H1 (cell line): ENCODE measurements around the gene ARMH4. TPM values are rescaled to one million over a fixed set of nuclear protein-coding genes. Genes with fewer than 3 reads are reported as not detected.

Experiments
- CTCF ChIA-PET: fragments of 300-600 bp; sonication (Branson Sonifier 250); formaldehyde crosslinking; loops from one replicate; lab custom pipeline; 2021; ENCODE audit not compliant: partially characterized antibody; lab: Charles Lee
- POLR2A ChIA-PET: fragments of 300-600 bp; sonication (Branson Sonifier 250); formaldehyde crosslinking; loops from one replicate; lab custom pipeline; 2021; ENCODE audit warnings: inconsistent platforms; ENCODE audit not compliant: partially characterized antibody; lab: Charles Lee
- DNase-seq, 2 experiments: peaks; one replicate each; pipeline versions ENCODE4 v3.0.0 to v3.0.0-alpha.2; 2010 to 2022; ENCODE audit warnings: low spot score in 2 of 2, low read depth in 1 of 2, mixed read lengths in 1 of 2
- FAIRE-seq: peaks from 2 replicates; lab custom pipeline; 2011; peaks lifted over from hg19 to GRCh38; lab: Jason Lieb, UNC
- H2AFZ ChIP-seq: 2 replicates; pipeline ENCODE4 v1.8.1; 2012; ENCODE audit warnings: low read length, inconsistent platforms
- H2AK5ac ChIP-seq: 2 replicates; pipeline ENCODE4 v1.6.1; 2013; ENCODE audit warnings: low read depth, low read length
- H2BK120ac ChIP-seq: replicated peaks from 2 replicates; pipeline ENCODE3; 2013; ENCODE audit warnings: low read depth, low read length, inconsistent platforms
- H2BK12ac ChIP-seq: 2 replicates; pipeline ENCODE4 v1.6.1; 2013; ENCODE audit warnings: low read depth, low read length
- H2BK15ac ChIP-seq: 2 replicates; pipeline ENCODE4 v1.6.1; 2013; ENCODE audit warnings: low read length
- H2BK20ac ChIP-seq: 2 replicates; pipeline ENCODE4 v1.6.1; 2013; ENCODE audit warnings: low read length
- H2BK5ac ChIP-seq: 2 replicates; pipeline ENCODE4 v1.6.1; 2013; ENCODE audit warnings: low read depth, low read length
- H3K14ac ChIP-seq: 2 replicates; pipeline ENCODE4 v1.6.1; 2013; ENCODE audit warnings: inconsistent platforms; ENCODE audit not compliant: insufficient read length
- H3K18ac ChIP-seq: 2 replicates; pipeline ENCODE4 v1.6.1; 2013; ENCODE audit warnings: low read length; ENCODE audit errors: extremely low read depth
- H3K23ac ChIP-seq: 2 replicates; pipeline ENCODE4 v1.6.1; 2013; ENCODE audit warnings: inconsistent platforms; ENCODE audit not compliant: insufficient read length
- H3K23me2 ChIP-seq: 2 replicates; pipeline ENCODE4 v1.6.1; 2013; ENCODE audit warnings: low read depth, low read length
- H3K27ac ChIP-seq: 2 replicates; pipeline ENCODE4 v1.6.1; 2011; ENCODE audit warnings: low read depth, low read length, inconsistent platforms
- H3K27me3 ChIP-seq, 4 experiments: replicated peaks in 1 of 4; 1 replicate in 1 of 4; 2 replicates in 3 of 4; pipeline versions ENCODE4 v1.6.1 to v1.8.1; 2011 to 2013; ENCODE audit warnings: low read length in 3 of 4, mild to moderate bottlenecking in 3 of 4, inconsistent platforms in 2 of 4, mixed read lengths in 2 of 4, moderate library complexity in 1 of 4; ENCODE audit not compliant: control insufficient read depth in 3 of 4, insufficient read depth in 3 of 4; ENCODE audit errors: extremely low read depth in 1 of 4
- H3K36me3 ChIP-seq, 4 experiments: 2 replicates each; pipeline versions ENCODE4 v1.6.1 to v1.8.1; 2011 to 2013; ENCODE audit warnings: mild to moderate bottlenecking in 4 of 4, low read length in 3 of 4, moderate library complexity in 2 of 4, control low read depth in 1 of 4, inconsistent platforms in 1 of 4; ENCODE audit not compliant: insufficient read depth in 4 of 4, control insufficient read depth in 2 of 4
- H3K4ac ChIP-seq: replicated peaks from 2 replicates; pipeline ENCODE3; 2013; ENCODE audit warnings: low read length, low read depth, mixed read lengths, inconsistent platforms; ENCODE audit not compliant: insufficient read length
- H3K4me1 ChIP-seq, 4 experiments: replicated peaks in 1 of 4; 1 replicate in 1 of 4; 2 replicates in 3 of 4; pipeline versions ENCODE4 v1.6.1 to v1.8.1; 2011 to 2013; ENCODE audit warnings: low read length in 3 of 4, inconsistent platforms in 2 of 4, mixed read lengths in 1 of 4; ENCODE audit not compliant: insufficient read depth in 4 of 4, control insufficient read depth in 3 of 4
- H3K4me2 ChIP-seq, 2 experiments: 2 replicates each; pipeline versions ENCODE4 v1.6.1 to v1.8.1; 2011 to 2013; ENCODE audit warnings: low read depth in 2 of 2, low read length in 2 of 2, control low read depth in 1 of 2, inconsistent platforms in 1 of 2, mild to moderate bottlenecking in 1 of 2; ENCODE audit not compliant: insufficient read depth in 1 of 2
- H3K4me3 ChIP-seq, 4 experiments: fragments of 200-600, 300-600 bp in 1 of 4; sonication (generic), shearing (Covaris generic), sonication (Bioruptor Twin) in 1 of 4; 2 replicates each; pipeline versions ENCODE4 v1.5.1 to v1.8.1; 2011 to 2016; ENCODE audit warnings: low read length in 4 of 4, low read depth in 3 of 4, control low read depth in 2 of 4, inconsistent platforms in 2 of 4, mild to moderate bottlenecking in 2 of 4, mixed read lengths in 1 of 4, moderate library complexity in 1 of 4; ENCODE audit not compliant: insufficient read depth in 2 of 4; ENCODE audit errors: extremely low read depth in 1 of 4
- H3K56ac ChIP-seq: replicated peaks from 2 replicates; pipeline ENCODE3; 2013; ENCODE audit warnings: low read depth, mild to moderate bottlenecking, mixed read lengths, low read length, inconsistent platforms; ENCODE audit not compliant: insufficient read length
- H3K79me1 ChIP-seq: 2 replicates; pipeline ENCODE4 v1.6.1; 2013; ENCODE audit warnings: low read depth, low read length, control low read depth
- H3K79me2 ChIP-seq, 2 experiments: 2 replicates each; pipeline versions ENCODE4 v1.6.1 to v1.8.1; 2012 to 2013; ENCODE audit warnings: low read length in 2 of 2, mild to moderate bottlenecking in 2 of 2, inconsistent platforms in 1 of 2; ENCODE audit not compliant: insufficient read depth in 2 of 2, control insufficient read depth in 1 of 2
- H3K9ac ChIP-seq, 4 experiments: replicated peaks in 1 of 4; 1 replicate in 1 of 4; 2 replicates in 3 of 4; pipeline versions ENCODE4 v1.6.1 to v1.8.1; 2011 to 2013; ENCODE audit warnings: low read depth in 3 of 4, low read length in 3 of 4, control low read depth in 2 of 4, mild to moderate bottlenecking in 2 of 4, moderate library complexity in 2 of 4, inconsistent platforms in 1 of 4; ENCODE audit errors: extremely low read depth in 1 of 4
- H3K9me3 ChIP-seq, 2 experiments: 2 replicates each; pipeline versions ENCODE4 v1.6.1 to v1.8.1; 2012 to 2013; ENCODE audit warnings: mild to moderate bottlenecking in 2 of 2, moderate library complexity in 2 of 2, control low read depth in 1 of 2, inconsistent platforms in 1 of 2, low read depth in 1 of 2, low read length in 1 of 2, mixed read lengths in 1 of 2; ENCODE audit not compliant: insufficient read depth in 2 of 2
- H4K20me1 ChIP-seq, 2 experiments: replicated peaks in 1 of 2; 2 replicates each; pipeline versions ENCODE3 to v1.8.1; 2011 to 2013; ENCODE audit warnings: inconsistent platforms in 2 of 2, low read length in 2 of 2, mild to moderate bottlenecking in 1 of 2; ENCODE audit not compliant: insufficient read depth in 2 of 2, control insufficient read depth in 1 of 2
- H4K5ac ChIP-seq: 2 replicates; pipeline ENCODE4 v1.6.1; 2013; ENCODE audit warnings: low read length, low read depth, mixed read lengths, inconsistent platforms; ENCODE audit not compliant: insufficient read length
- H4K8ac ChIP-seq: 2 replicates; pipeline ENCODE4 v1.8.0; 2013; ENCODE audit warnings: mild to moderate bottlenecking, moderate library complexity, low read length, inconsistent platforms; ENCODE audit not compliant: insufficient read depth; ENCODE audit errors: extremely low read depth
- H4K91ac ChIP-seq: replicated peaks from 2 replicates; pipeline ENCODE3; 2013; ENCODE audit warnings: low read length, mixed read lengths, inconsistent platforms; ENCODE audit not compliant: insufficient read length
- BACH1 ChIP-seq: IDR thresholded peaks from 2 replicates; pipeline ENCODE4 v1.6.1; 2012; ENCODE audit warnings: low read length, improper control_type of control experiment
- BCL11A ChIP-seq, 2 experiments: IDR thresholded peaks; one replicate each; pipeline ENCODE4 v1.6.1; 2011; ENCODE audit warnings: low read depth in 2 of 2, low read length in 2 of 2, mild to moderate bottlenecking in 2 of 2
- CREB1 ChIP-seq: IDR thresholded peaks from 2 replicates; pipeline ENCODE4 v1.6.1; 2012; ENCODE audit warnings: inconsistent platforms
- CTCF ChIP-seq, 3 experiments: IDR thresholded peaks; 1 replicate in 2 of 3; 2 replicates in 1 of 3; pipeline versions ENCODE4 v1.5.1 to v1.6.1; 2011; ENCODE audit warnings: low read length in 3 of 3, mild to moderate bottlenecking in 3 of 3, inconsistent platforms in 2 of 3, low read depth in 1 of 3, moderate library complexity in 1 of 3; ENCODE audit not compliant: insufficient read depth in 1 of 3; ENCODE audit errors: control extremely low read depth in 1 of 3
- POU5F1 ChIP-seq: IDR thresholded peaks from 2 replicates; pipeline ENCODE4 v1.6.1; 2011; ENCODE audit warnings: low read depth, mild to moderate bottlenecking, low read length, moderate library complexity
- SIX5 ChIP-seq: IDR thresholded peaks from 2 replicates; pipeline ENCODE4 v1.6.1; 2011; ENCODE audit warnings: mild to moderate bottlenecking, low read depth, low read length
- SRF ChIP-seq: IDR thresholded peaks from 2 replicates; pipeline ENCODE4 v1.6.1; 2011; ENCODE audit warnings: mild to moderate bottlenecking, low read depth, low read length, moderate library complexity
- TAF1 ChIP-seq: IDR thresholded peaks from 2 replicates; pipeline ENCODE4 v1.6.1; 2011; ENCODE audit warnings: mild to moderate bottlenecking, low read depth, low read length
- TEAD4 ChIP-seq: IDR thresholded peaks from 2 replicates; pipeline ENCODE4 v1.6.1; 2012; ENCODE audit warnings: low read depth, low read length, inconsistent platforms, mixed read lengths
- WGBS, 2 experiments: shearing (Covaris generic) in 1 of 2; methylation state at CpG; one replicate each; pipeline versions ENCODE4 v1.1.6 to v1.1.7; 2013 to 2015; ENCODE audit warnings: low lambda C conversion rate in 2 of 2, mixed read lengths in 2 of 2, inconsistent platforms in 1 of 2, low coverage in 1 of 2, missing lambda C conversion rate in 1 of 2; ENCODE audit not compliant: insufficient replicate concordance in 2 of 2, insufficient coverage in 1 of 2, insufficient read length in 1 of 2; ENCODE audit errors: extremely low coverage in 1 of 2, missing lambda C conversion rate in 1 of 2; 5-methylcytosine and 5-hydroxymethylcytosine counted together
- polyA plus RNA-seq, 7 experiments: library from polyadenylated mRNA; depleted of rRNA in 3 of 7; stranded (reverse) in 5 of 7; unstranded in 2 of 7; fragments of >200 nt in 5 of 7; fragments of 200-250 nt in 2 of 7; gene quantifications; 1 replicate in 5 of 7; 2 replicates in 1 of 7; 4 replicates in 1 of 7; pipeline versions ENCODE4 v1.2.1 to v1.2.3, GENCODE V29; 2011 to 2013; ENCODE audit warnings: missing spikeins in 2 of 7, mixed read lengths in 2 of 7
- total RNA-seq: library from RNA; stranded (reverse); fragmentation: NEBNext Ultra II Directional; extraction: Animal tissue kit (Norgen Biotek cat#: 25700); gene quantifications from 2 replicates; pipeline ENCODE4 v1.2.1, GENCODE V29; 2021

Gene ARMH4
- total and polyA plus RNA-seq, 2 of the 8 experiments (the other 6 are each of a cell fraction or from before 2014, with no cell fraction given), result 7.1 to 25.4 TPM

- H2AK5ac ChIP-seq, result no peak overlapping the region
- CTCF ChIA-PET, result interaction anchor here (0.6 to 6.4 kb wide), 21 partner anchors 9 to 231 kb away, joined by 3 to 88 read pairs (median 6); partner anchors contain the start of gene ARMH4
- H3K4me1 ChIP-seq, result peaks cover 0 to 4% (median 1%) of the 10 kb centered on the region in 4 experiments; a peak in 1 of 7 replicates
- peak overlapping the region; percentile 99 for H2AFZ ChIP-seq
- H3K4ac ChIP-seq, result no peak overlapping the region
- 0 out of 2 replicates have a peak overlapping the region, but pooled peaks have one; percentile 35 for H3K27ac ChIP-seq
- no peak overlapping the region for H3K4me3 ChIP-seq
- H3K79me2 ChIP-seq, result no peaks in the 10 kb centered on the region
- H3K9ac ChIP-seq, result no peak overlapping the region
- H3K23ac ChIP-seq, result no peak overlapping the region
- no peak overlapping the region for H2BK15ac ChIP-seq
- H2BK12ac ChIP-seq, result no peak overlapping the region
- DNase-seq, result peak; percentile 71 to 96
- H2BK20ac ChIP-seq, result no peak overlapping the region
- POLR2A ChIA-PET, result interaction anchor here (1.7 kb wide), 1 partner anchor 132 kb away, joined by 4 read pairs; the partner anchor contains the start of gene ARID4A
- no peak overlapping the region for H4K91ac ChIP-seq
- no peak overlapping the region for H4K5ac ChIP-seq
- H3K56ac ChIP-seq, result no peak overlapping the region
- no peaks in the 10 kb centered on the region for H3K27me3 ChIP-seq
- no peaks in the 10 kb centered on the region for H3K79me1 ChIP-seq
- no peaks in the 10 kb centered on the region for H4K20me1 ChIP-seq
- no peak overlapping the region for H2BK120ac ChIP-seq
- H3K4me2 ChIP-seq, result no peak overlapping the region
- H3K14ac ChIP-seq, result no peak overlapping the region
- H3K9me3 ChIP-seq, result no peaks in the 10 kb centered on the region
- H3K23me2 ChIP-seq, result no peaks in the 10 kb centered on the region
- WGBS, 2 experiments, result 51% methylated on average over 10 of the region's 10 CpGs; no CpG with 5 or more reads in 1 of the 2 experiments
- H3K36me3 ChIP-seq, result no peaks in the 10 kb centered on the region
- no peak overlapping the region for H3K18ac ChIP-seq
- no peak overlapping the region for H4K8ac ChIP-seq
- H2BK5ac ChIP-seq, result no peak overlapping the region
- peak; percentile 70 for FAIRE-seq
- TF ChIP-seq BCL11A (IDR thresholded peaks at IDR 0.05; ENCODE audit: low read depth in 2 of 2, low read length in 2 of 2) (no peak), TAF1 (no peak), POU5F1 (no peak), BACH1 (0 out of 2 replicates have a peak, but pooled peaks have one; percentile 12), CREB1 (no peak), TEAD4 (peak; percentile 79), SIX5 (no peak), SRF (no peak), CTCF (IDR thresholded peaks at IDR 0.05; ENCODE audit: control extremely low read depth in 1 of 3, insufficient read depth in 1 of 3, low read depth in 1 of 3, low read length in 3 of 3) (peak; percentile 84 to 87 (median 85))
These were observed 14.3 kb upstream of the ARMH4 start for GRCh38 chr14:58166005-58166983.
